Lung (tissue), 12 donors: Measurements from ENCODE around the gene CCDC149. TPM values are rescaled to one million over a fixed set of nuclear protein-coding genes. Genes with fewer than 3 reads are reported as not detected.

Experiments used
- ATAC-seq: fragments of 200-7000 bp; cut with Tn5 transposase; one replicate; pipeline ENCODE4 v1.9.1; 2020; ENCODE audit warnings: moderate number of reproducible peaks; ENCODE audit not compliant: insufficient read depth, low FRiP score
- DNase-seq, 3 donors: peaks; one replicate each; pipeline ENCODE4 v3.0.0-alpha.2; 2013 to 2017
- H3K27ac ChIP-seq, 2 donors: one replicate each; pipeline ENCODE4 v1.5.1; 2013; ENCODE audit warnings: mild to moderate bottlenecking in 2 of 2, moderate library complexity in 2 of 2, control low read depth in 1 of 2, inconsistent platforms in 1 of 2, low read depth in 1 of 2, low read length in 1 of 2
- H3K27me3 ChIP-seq, 3 donors: one replicate each; pipeline ENCODE4 v1.5.1; 2013; ENCODE audit warnings: low read length in 2 of 3; ENCODE audit not compliant: control insufficient read depth in 3 of 3, insufficient read depth in 3 of 3
- H3K36me3 ChIP-seq, 4 donors: one replicate each; pipeline ENCODE4 v1.5.1; 2013; ENCODE audit warnings: low read length in 4 of 4, mild to moderate bottlenecking in 1 of 4, moderate library complexity in 1 of 4; ENCODE audit not compliant: control insufficient read depth in 4 of 4, insufficient read depth in 4 of 4
- H3K4me1 ChIP-seq, 5 donors: one replicate each; pipeline ENCODE4 v1.5.1; 2013; ENCODE audit warnings: low read length in 5 of 5, mild to moderate bottlenecking in 2 of 5, moderate library complexity in 1 of 5; ENCODE audit not compliant: control insufficient read depth in 5 of 5, insufficient read depth in 5 of 5
- H3K4me3 ChIP-seq: one replicate; pipeline ENCODE4 v1.5.1; 2013; ENCODE audit warnings: mild to moderate bottlenecking, control low read depth, moderate library complexity
- H3K9ac ChIP-seq, 2 donors: one replicate each; pipeline ENCODE4 v1.5.1; 2013; ENCODE audit warnings: low read length in 2 of 2, control low read depth in 1 of 2; ENCODE audit not compliant: insufficient read depth in 1 of 2
- H3K9me3 ChIP-seq, 4 donors: one replicate each; pipeline ENCODE4 v1.5.1; 2013; ENCODE audit warnings: low read length in 3 of 4, mild to moderate bottlenecking in 1 of 4, moderate library complexity in 1 of 4; ENCODE audit not compliant: control insufficient read depth in 4 of 4, insufficient read depth in 3 of 4
- WGBS, 2 donors: extraction: QIAGEN DNeasy Blood & Tissue Kit; methylation state at CpG; one replicate each; pipeline ENCODE4 v1.1.7; 2013; 5-methylcytosine and 5-hydroxymethylcytosine counted together
- polyA plus RNA-seq, 2 donors: library from polyadenylated mRNA; stranded (reverse); fragments of 200-250 nt; gene quantifications; one replicate each; pipeline ENCODE4 v1.2.1, GENCODE V29; 2013
- total RNA-seq, 2 donors: library from RNA; depleted of rRNA in 1 of 2; stranded (reverse); fragments of >200 nt in 1 of 2; gene quantifications; one replicate each; pipeline ENCODE4 v1.2.1, GENCODE V29; 2014 to 2021
- TF ChIP-seq, protein P1 (sequence below): IDR thresholded peaks from 2 replicates; pipeline ENCODE4 v1.5.1; 2012; ENCODE audit warnings: mild to moderate bottlenecking; ENCODE audit errors: control extremely low read depth, extremely low read depth
- donor health status: control.
- donor health status: control.
- donor health status: Bipolar disorder and iron deficiency.
- donor health status: healthy.
- donor health status: DM: yes; HTN: yes; CAD: no.

Gene CCDC149
- total and polyA plus RNA-seq, 4 donors, result 8.6 to 21.4 (median 17.1) TPM

DNA sequence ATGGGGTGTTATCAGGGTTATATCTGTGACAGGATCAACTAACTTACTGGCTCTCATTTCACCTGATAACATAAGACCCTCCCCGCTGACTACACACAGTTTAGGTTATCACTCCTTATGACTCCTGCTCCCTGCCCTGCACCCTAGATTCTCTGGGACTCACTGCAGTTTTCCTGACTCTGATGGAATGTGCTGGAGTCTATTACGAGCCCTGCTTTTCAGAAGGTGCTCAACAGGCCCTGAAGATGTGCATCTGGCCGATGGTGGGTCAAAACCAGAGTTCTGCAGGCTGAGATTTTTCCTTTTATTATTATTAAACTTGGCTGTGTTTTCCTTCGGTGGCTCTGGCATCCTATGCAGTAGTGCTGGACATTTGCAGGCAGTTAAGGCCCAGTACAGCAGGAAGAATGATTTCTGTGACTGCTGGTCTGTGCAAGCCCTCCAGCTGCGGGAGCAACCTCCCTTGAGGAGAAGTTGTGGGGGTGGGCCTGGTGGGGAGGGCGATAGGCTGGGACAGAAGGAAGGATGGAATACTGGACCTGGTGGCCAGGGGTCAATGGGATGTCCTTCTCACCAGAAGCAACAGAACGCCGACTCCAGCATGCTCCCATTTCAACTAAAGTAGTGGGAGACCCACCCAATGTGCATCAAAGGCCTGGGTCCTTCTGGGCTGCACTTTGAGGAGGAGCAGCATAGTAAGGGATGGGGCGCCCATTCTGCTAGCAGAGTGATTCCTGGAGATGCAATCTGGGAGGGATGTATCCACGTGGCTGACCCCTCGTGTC lies 106.4 kb downstream of the CCDC149 start:
- no peak overlapping the region for H3K4me3 ChIP-seq
- peaks cover 0 to 8% (median 3%) of the 10 kb centered on the region in 4 donors for H3K36me3 ChIP-seq
- DNase-seq, result no peak
- no peak overlapping the region for H3K9ac ChIP-seq
- H3K4me1 ChIP-seq, result peaks cover 0 to 27% (median 9%) of the 10 kb centered on the region in 5 donors
- no peaks in the 10 kb centered on the region for H3K9me3 ChIP-seq
- 92 to 95% methylated on average over 11 of the region's 11 CpGs for WGBS, 2 donors
- TF ChIP-seq, protein P1, sequence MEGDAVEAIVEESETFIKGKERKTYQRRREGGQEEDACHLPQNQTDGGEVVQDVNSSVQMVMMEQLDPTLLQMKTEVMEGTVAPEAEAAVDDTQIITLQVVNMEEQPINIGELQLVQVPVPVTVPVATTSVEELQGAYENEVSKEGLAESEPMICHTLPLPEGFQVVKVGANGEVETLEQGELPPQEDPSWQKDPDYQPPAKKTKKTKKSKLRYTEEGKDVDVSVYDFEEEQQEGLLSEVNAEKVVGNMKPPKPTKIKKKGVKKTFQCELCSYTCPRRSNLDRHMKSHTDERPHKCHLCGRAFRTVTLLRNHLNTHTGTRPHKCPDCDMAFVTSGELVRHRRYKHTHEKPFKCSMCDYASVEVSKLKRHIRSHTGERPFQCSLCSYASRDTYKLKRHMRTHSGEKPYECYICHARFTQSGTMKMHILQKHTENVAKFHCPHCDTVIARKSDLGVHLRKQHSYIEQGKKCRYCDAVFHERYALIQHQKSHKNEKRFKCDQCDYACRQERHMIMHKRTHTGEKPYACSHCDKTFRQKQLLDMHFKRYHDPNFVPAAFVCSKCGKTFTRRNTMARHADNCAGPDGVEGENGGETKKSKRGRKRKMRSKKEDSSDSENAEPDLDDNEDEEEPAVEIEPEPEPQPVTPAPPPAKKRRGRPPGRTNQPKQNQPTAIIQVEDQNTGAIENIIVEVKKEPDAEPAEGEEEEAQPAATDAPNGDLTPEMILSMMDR, result no peak
- H3K27ac ChIP-seq, result no peak overlapping the region
- no peak for ATAC-seq
- H3K27me3 ChIP-seq, result peaks cover 0 to 3% (median 0%) of the 10 kb centered on the region in 3 donors

- ATAC-seq, result no peak
- no peak for DNase-seq
- Histone ChIP-seq H3K27me3 (peaks cover 0 to 10% (median 0%) of the 10 kb centered on the region in 3 donors), H3K36me3 (peaks cover 0 to 8% (median 3%) of the 10 kb centered on the region in 4 donors), H3K27ac (no peak overlapping the region), H3K4me3 (no peak overlapping the region), H3K4me1 (peaks cover 0 to 35% (median 16%) of the 10 kb centered on the region in 5 donors), H3K9ac (no peak overlapping the region), H3K9me3 (no peaks in the 10 kb centered on the region)
- TF ChIP-seq, protein P1, result no peak
- WGBS, 2 donors, result 44 to 68% methylated on average over 6 of the region's 6 CpGs
These were observed 107.3 kb downstream of the CCDC149 start for GRCh38 chr4:24805566-24805965.

DNA sequence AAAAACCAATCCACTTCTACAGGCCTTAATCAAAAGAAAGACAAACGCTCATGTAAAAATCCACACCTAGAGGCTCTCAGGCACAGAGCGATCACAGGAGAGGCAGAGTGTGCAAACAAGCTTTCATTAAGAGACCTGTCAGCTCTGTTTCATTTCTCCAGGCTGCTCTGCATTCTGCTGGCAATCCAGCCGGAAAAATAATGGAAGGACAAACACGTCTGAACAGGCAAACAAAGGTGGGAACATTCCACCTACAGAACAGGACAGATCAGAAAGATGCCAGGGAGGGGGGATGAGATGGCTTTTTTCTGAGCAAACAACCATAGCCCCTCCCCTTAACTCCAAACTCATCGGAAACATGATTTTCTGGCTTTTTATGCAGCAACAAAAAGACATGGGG lies 107.8 kb downstream of the CCDC149 start:
- H3K27ac ChIP-seq, result no peak overlapping the region
- peaks cover 0 to 15% (median 0%) of the 10 kb centered on the region in 3 donors for H3K27me3 ChIP-seq
- WGBS, 2 donors, result 72 to 84% methylated on average over 5 of the region's 5 CpGs
- no peak for ATAC-seq
- H3K36me3 ChIP-seq, result peaks cover 0 to 8% (median 3%) of the 10 kb centered on the region in 4 donors
- no peak overlapping the region for H3K4me3 ChIP-seq
- H3K9ac ChIP-seq, result no peak overlapping the region
- TF ChIP-seq, protein P1, result no peak
- no peaks in the 10 kb centered on the region for H3K9me3 ChIP-seq
- H3K4me1 ChIP-seq, result peaks cover 0 to 39% (median 16%) of the 10 kb centered on the region in 5 donors
- DNase-seq, result peak in 2 of 3 donors; percentile 37 to 40
